Stomach (tissue), 9 donors: ENCODE data around the gene CTBP1. TPM values are rescaled to one million over a fixed set of nuclear protein-coding genes. Genes with fewer than 3 reads are reported as not detected.

Experiments used
- DNase-seq, 2 donors: peaks; one replicate each; pipeline versions ENCODE4 v3.0.0 to v3.0.0-alpha.2; 2013 to 2019
- H3K27ac ChIP-seq, 5 donors: fragments of 200-600 bp in 4 of 5; sonication (generic) in 4 of 5; one replicate each; pipeline ENCODE4 v1.5.1; 2013 to 2019; ENCODE audit warnings: mild to moderate bottlenecking in 1 of 5, moderate library complexity in 1 of 5
- H3K27me3 ChIP-seq, 3 donors: fragments of 200-600 bp; sonication (generic); one replicate each; pipeline ENCODE4 v1.5.1; 2017 to 2019; ENCODE audit warnings: mixed run types in 1 of 3
- H3K36me3 ChIP-seq, 4 donors: fragments of 200-600 bp; sonication (generic); 1 replicate in 3 of 4; 2 replicates in 1 of 4; pipeline ENCODE4 v1.5.1; 2016 to 2019
- H3K4me1 ChIP-seq, 4 donors: fragments of 200-600 bp; sonication (generic); one replicate each; pipeline ENCODE4 v1.5.1; 2016 to 2019
- H3K4me3 ChIP-seq, 4 donors: fragments of 200-600 bp; sonication (generic) in 3 of 4; one replicate each; pipeline ENCODE4 v1.5.1; 2016 to 2019; ENCODE audit warnings: mild to moderate bottlenecking in 1 of 4
- H3K9me3 ChIP-seq, 4 donors: fragments of 200-600 bp; sonication (generic); one replicate each; pipeline ENCODE4 v1.5.1; 2016 to 2019
- CTCF ChIP-seq, 7 experiments: fragments of 450-650 bp in 4 of 7; fragments of 200-600 bp in 3 of 7; sonication (generic) in 3 of 7; IDR thresholded peaks; one replicate each; pipeline ENCODE4 v1.5.1; 2016 to 2019; ENCODE audit warnings: antibody characterized with exemption in 7 of 7, control low read depth in 2 of 7, mild to moderate bottlenecking in 1 of 7
- EP300 ChIP-seq: sonication (generic); formaldehyde crosslinking; IDR thresholded peaks from one replicate; pipeline ENCODE4 v1.6.1; 2017; ENCODE audit warnings: antibody characterized with exemption
- POLR2A ChIP-seq, 4 donors: fragments of 450-650 bp; IDR thresholded peaks; one replicate each; pipeline ENCODE4 v1.6.1; 2016; ENCODE audit warnings: antibody characterized with exemption in 4 of 4, control low read depth in 2 of 4, mild to moderate bottlenecking in 1 of 4, moderate library complexity in 1 of 4
- POLR2AphosphoS5 ChIP-seq, 3 donors: sonication (generic); formaldehyde crosslinking; IDR thresholded peaks; one replicate each; pipeline ENCODE4 v1.6.1; 2016; ENCODE audit warnings: antibody characterized with exemption in 3 of 3
- WGBS, 5 donors: extraction: QIAGEN DNeasy Blood & Tissue Kit in 3 of 5; methylation state at CpG; one replicate each; pipeline versions ENCODE4 v1.1.5 to v1.1.7; 2013 to 2018; 5-methylcytosine and 5-hydroxymethylcytosine counted together
- intact Hi-C: fragments of 100-400 bp; cut with DNase I; formaldehyde crosslinking; loops from one replicate; pipeline ENCODE4 v1.15.1; 2023; ENCODE audit warnings: low total_unique reads
- polyA plus RNA-seq, 3 donors: library from polyadenylated mRNA; stranded (reverse); fragments of 200-250 nt; gene quantifications; one replicate each; pipeline ENCODE4 v1.2.3, GENCODE V29; 2013
- total RNA-seq, 5 donors: library from RNA; depleted of rRNA; stranded (reverse); fragments of >200 nt; gene quantifications; one replicate each; pipeline versions ENCODE4 v1.1.0 to v1.2.3, GENCODE V29; 2014 to 2016
- donor health status: healthy with polysubstance abuse.
- donor health status: Bipolar disorder and iron deficiency.
- donor health status: healthy.

CTBP1 gene
- total and polyA plus RNA-seq, 8 donors = 72.7 to 415 (median 95.1) TPM

- Histone ChIP-seq H3K4me1 (peaks cover 60 to 95% (median 84%) of the 10 kb centered on the region in 4 donors), H3K27ac (peak overlapping the region in 4 of 5 donors; percentile 19 to 84 (median 38)), H3K36me3 (peaks cover 0 to 8% (median 5%) of the 10 kb centered on the region in 4 donors), H3K27me3 (no peaks in the 10 kb centered on the region), H3K9me3 (no peaks in the 10 kb centered on the region), H3K4me3 (no peak overlapping the region)
- intact Hi-C loops = no loop called here
- peak; percentile 5 to 23 for DNase-seq
- WGBS, 5 donors = 77 to 87% (median 86%) methylated on average over 11 to 17 of the region's 17 CpGs
- TF ChIP-seq POLR2AphosphoS5 (IDR thresholded peaks at IDR 0.05) (no peak), EP300 (no peak), CTCF (IDR thresholded peaks at IDR 0.05) (no peak), POLR2A (IDR thresholded peaks at IDR 0.05) (no peak)
These were observed 43.2 kb downstream of the CTBP1 start for GRCh38 chr4:1205586-1206298.

- Histone ChIP-seq H3K4me3 (no peak overlapping the region), H3K27ac (peak overlapping the region in 4 of 5 donors; percentile 19 to 92 (median 69))
These were observed 43.9 kb downstream of the CTBP1 start for GRCh38 chr4:1204828-1205585.

GRCh38 chr4:1204286-1204827 lies 44.6 kb downstream of the CTBP1 start:
- WGBS, 5 donors = 90 to 91% (median 91%) methylated on average over 21 of the region's 21 CpGs
- no peak overlapping the region for H3K4me3 ChIP-seq
- H3K9me3 ChIP-seq = no peaks in the 10 kb centered on the region
- peak in 1 of 2 donors; percentile 20 for DNase-seq
- H3K36me3 ChIP-seq = no peaks in the 10 kb centered on the region
- H3K27ac ChIP-seq = peak overlapping the region in 4 of 5 donors; percentile 84 to 92 (median 86)
- H3K4me1 ChIP-seq = peaks cover 58 to 95% (median 84%) of the 10 kb centered on the region in 4 donors
- TF ChIP-seq POLR2AphosphoS5 (IDR thresholded peaks at IDR 0.05) (no peak), CTCF (IDR thresholded peaks at IDR 0.05) (no peak), POLR2A (IDR thresholded peaks at IDR 0.05) (no peak), EP300 (no peak)
- no peaks in the 10 kb centered on the region for H3K27me3 ChIP-seq
- intact Hi-C loops = no loop called here

More at GRCh38 chr4:1204828-1205585, 43.9 kb downstream of the CTBP1 start:
- Histone ChIP-seq H3K9me3 (no peaks in the 10 kb centered on the region), H3K27me3 (no peaks in the 10 kb centered on the region), H3K4me1 (peaks cover 60 to 95% (median 84%) of the 10 kb centered on the region in 4 donors), H3K36me3 (peaks cover 0 to under 1% (median 0%) of the 10 kb centered on the region in 4 donors)
- WGBS, 5 donors = 52 to 72% (median 58%) methylated on average over 17 to 25 of the region's 25 CpGs
- DNase-seq = peak; percentile 64 to 69
- TF ChIP-seq CTCF (IDR thresholded peaks at IDR 0.05) (no peak), POLR2AphosphoS5 (IDR thresholded peaks at IDR 0.05) (peak in 2 of 3 donors; percentile 27 to 52)
- intact Hi-C loops = no loop called here

GRCh38 chr4:1203026-1203616 lies 45.8 kb downstream of the CTBP1 start:
- Histone ChIP-seq H3K9me3 (no peaks in the 10 kb centered on the region), H3K27me3 (no peaks in the 10 kb centered on the region), H3K4me1 (peaks cover 46 to 93% (median 71%) of the 10 kb centered on the region in 4 donors), H3K36me3 (no peaks in the 10 kb centered on the region), H3K4me3 (no peak overlapping the region), H3K27ac (peak overlapping the region; percentile 82 to 92 (median 85))
- intact Hi-C loops = no loop called here
- no peak for TF ChIP-seq POLR2A (IDR thresholded peaks at IDR 0.05)
- TF ChIP-seq EP300 = no peak
- no peak for TF ChIP-seq POLR2AphosphoS5 (IDR thresholded peaks at IDR 0.05)
- no peak for TF ChIP-seq CTCF (IDR thresholded peaks at IDR 0.05)
- DNase-seq = peak in 1 of 2 donors; percentile 2
- 82 to 87% (median 84%) methylated on average over 12 to 13 of the region's 13 CpGs for WGBS, 5 donors
